ENCODE measurements around the gene PTPRF.
A peak's percentile ranks its signal among the peaks of the same experiment; 100 is the strongest.
"Not testable (repeated sequence)": the region's sequence is repeated elsewhere in the genome, so short reads cannot be mapped to it uniquely, and the experiment has no call there.

Gene PTPRF

DNA sequence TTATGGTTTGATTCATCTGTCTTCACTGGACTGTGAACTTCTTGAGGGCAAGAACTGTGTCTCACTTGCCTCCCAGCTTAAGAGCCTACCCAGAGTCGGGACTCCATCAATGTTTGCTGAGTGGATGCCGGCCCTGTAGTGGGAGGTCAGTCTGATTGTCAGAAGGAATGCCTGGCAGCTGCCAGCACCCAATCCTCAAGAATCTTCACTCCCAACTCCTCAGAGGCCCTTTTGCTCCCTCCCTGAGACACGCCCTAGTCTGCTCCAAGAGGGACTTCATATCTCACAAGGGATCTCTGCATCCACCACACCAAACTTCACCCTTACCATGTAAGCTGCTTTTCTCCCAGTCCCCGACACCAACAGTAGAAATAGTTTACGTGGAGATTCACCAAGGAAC lies 104.0 kb downstream of the PTPRF start:
- peak; percentile 32 for DNase-seq (ENCODE audit: low read depth)

DNA sequence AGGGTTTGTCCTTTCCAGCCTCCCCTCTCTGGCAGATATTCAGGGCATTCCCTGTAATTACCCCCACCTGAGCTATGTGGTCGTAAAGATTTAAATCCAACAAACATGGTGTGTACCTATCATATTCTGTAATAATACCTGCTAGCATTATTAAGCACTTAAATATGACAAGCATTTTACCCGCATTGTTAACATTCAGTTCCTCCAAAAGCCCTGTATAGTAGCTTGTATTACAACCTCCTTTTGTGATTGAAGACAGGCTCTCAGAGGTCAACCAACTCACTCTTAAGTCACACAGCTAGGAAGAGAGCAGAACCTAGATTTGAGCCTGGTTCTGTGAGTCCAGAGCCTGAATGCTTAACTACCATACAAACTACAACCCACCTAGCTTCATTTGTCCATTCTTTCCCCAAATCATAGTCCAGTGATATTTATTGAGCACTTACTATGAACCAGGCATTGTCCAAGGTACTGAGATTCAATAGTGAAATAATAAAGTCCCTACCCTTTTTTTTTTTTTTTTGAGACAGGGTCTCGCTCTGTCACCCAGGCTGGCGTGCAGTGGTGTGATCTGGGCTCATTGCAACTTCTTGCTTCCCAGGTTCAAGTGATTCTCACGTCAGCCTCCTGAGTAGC lies 105.4 kb downstream of the PTPRF start:
- no peak for DNase-seq (ENCODE audit: low read depth)

DNA sequence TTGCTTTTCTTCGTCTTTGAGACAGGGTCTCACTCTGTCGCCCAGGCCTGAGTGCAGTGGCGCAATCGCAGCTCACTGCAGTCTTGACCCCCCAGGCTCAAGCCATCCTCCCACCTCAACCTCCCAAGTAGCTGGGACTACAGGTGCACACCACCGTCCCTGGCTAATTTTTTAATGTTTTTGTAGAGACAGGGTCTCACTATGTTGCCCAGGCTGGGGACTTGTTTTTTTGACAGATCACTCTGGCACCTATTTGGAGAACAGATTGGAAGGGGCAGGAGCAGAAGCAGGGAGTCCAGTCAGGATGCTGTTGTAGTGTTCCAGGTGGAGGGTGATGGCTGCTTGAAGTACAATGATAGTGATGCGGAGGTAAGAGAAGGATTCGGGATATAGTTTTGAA lies 106.6 kb downstream of the PTPRF start:
- DNase-seq (ENCODE audit: low read depth), result no peak

DNA sequence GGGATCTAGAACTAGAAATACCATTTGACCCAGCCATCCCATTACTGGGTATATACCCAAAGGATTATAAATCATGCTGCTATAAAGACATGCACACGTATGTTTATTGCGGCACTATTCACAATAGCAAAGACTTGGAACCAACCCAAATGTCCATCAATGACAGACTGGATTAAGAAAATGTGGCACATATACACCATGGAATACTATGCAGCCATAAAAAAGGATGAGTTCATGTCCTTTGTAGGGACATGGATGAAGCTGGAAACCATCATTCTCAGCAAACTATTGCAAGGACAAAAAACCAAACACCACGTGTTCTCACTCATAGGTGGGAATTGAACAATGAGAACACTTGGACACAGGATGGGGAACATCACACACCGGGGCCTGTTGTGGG lies 107.7 kb downstream of the PTPRF start:
- not testable (repeated sequence) for DNase-seq (ENCODE audit: low read depth)

DNA sequence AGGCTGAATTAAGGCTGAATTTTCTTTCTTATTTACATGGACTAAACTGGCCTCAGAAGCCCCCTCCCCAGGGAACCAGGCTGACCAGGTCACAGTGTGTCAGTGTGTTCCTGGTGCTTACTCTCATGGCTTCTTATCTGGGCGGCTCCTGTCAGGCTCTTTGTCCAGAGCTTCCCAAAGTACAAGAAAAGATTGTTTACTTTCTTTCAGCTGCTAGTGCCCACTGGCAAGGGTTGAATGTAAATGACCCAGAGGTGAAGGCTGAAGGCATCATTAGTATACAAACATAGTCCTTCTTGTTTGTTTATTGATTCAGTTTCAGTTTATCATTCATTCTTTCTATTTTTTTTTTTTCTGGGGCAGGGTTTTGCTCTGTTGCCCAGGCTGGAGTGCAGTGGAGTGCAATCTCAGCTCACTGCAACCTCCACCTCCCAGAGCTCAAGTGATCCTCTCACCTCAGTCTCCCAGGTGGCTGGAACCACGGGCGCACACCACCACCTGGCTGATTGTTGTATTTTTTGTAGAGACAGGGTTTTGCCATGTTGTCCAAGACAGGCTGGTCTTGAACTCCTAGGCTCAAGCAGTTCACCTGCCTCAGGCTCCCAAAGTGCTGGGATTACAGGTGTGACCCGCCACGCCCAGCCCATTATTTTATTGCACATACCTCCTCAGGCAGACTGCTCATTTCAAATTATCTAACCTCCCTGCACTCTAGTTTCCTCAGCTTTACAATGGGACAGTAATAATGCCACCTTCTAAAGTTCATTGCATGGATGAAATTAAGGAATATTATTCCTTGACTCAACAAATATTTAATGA lies 109.5 kb downstream of the PTPRF start:
- no peak for DNase-seq (ENCODE audit: low read depth)

DNA sequence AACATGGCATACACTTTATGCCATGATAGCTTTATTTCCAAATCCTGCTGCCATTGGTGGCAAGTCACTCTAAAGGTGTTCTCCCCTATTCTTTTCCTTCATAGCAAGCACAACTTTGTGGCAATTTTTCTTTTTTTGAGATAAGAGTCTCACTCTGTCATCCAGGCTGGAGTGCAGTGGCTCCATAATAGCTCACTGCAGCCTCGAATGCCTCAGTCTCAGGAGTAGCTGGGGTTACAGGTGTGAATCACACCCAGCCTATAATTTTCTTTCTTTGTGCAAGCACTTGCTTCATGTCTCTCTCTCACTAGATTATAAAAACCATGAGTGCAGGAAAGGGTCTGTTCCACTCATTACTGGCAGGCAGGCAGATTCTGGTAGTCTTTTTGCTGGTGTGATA lies 113.9 kb downstream of the PTPRF start:
- DNase-seq (ENCODE audit: low read depth), result no peak

DNA sequence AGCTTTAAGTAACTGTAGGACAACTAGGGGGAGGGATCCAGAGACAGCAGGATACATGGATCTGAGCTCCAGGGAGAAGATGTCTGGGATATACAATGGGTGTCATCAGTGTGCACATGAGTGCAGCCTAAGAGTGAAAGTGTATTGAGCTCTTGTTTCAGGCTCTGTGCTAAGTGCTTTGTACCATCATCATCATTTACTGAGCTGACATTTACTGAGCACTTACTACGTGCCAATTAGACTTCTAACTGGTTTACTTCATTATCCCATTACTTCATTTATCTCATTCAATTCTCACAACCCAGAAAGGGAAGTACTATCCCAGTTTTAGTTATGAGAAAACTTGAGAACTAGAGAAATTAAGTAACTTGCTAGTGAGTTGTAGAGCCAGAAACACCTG lies 114.8 kb downstream of the PTPRF start:
- no peak for DNase-seq (ENCODE audit: low read depth)

DNA sequence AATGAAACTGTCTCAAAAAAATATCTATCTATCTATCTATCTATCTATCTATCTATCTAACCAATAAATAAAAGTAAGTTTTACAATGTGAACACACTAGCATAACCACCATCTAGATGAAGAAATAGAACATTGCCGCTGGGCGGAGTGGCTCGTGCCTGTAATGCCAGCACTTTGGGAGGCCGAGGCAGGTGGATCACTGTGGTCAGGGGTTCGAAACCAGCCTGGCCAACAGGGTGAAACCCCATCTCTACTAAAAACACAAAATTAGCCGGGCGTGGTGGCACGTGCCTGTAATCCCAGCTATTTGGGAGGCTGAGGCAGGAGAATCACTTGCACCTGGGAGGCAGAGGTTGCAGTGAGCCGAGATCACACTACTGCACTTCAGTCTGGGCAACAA lies 116.6 kb downstream of the PTPRF start:
- DNase-seq (ENCODE audit: low read depth), result not testable (repeated sequence)

DNA sequence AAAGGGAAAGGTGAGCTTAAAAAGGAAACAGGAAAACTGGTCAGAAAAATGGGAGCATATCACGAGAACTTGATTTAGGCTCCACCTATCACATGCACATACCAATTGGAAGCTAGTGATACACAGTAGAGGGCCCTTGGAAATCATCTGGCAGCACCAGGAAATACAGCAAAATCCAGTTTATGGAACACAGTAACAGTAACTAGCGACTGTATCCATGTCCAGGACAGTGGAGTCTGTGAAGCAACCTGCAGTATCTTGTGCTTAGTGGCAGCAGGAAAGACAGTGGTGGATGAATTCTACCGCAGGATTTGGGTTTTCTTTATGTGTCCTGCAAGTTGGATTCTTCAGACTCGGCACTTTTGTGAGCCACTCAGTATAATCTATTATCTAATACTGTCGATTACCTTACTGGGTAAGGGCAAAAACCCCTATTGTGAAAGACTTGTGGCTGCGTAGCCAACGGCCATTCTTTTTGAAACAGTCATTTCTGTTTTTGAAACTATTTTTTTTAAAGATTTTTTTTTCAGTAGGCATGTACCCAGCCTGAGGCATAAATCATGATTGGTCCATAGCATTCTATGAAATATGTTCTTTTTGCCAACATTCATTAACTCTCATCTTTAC lies 117.7 kb downstream of the PTPRF start:
- DNase-seq (ENCODE audit: low read depth), result no peak

DNA sequence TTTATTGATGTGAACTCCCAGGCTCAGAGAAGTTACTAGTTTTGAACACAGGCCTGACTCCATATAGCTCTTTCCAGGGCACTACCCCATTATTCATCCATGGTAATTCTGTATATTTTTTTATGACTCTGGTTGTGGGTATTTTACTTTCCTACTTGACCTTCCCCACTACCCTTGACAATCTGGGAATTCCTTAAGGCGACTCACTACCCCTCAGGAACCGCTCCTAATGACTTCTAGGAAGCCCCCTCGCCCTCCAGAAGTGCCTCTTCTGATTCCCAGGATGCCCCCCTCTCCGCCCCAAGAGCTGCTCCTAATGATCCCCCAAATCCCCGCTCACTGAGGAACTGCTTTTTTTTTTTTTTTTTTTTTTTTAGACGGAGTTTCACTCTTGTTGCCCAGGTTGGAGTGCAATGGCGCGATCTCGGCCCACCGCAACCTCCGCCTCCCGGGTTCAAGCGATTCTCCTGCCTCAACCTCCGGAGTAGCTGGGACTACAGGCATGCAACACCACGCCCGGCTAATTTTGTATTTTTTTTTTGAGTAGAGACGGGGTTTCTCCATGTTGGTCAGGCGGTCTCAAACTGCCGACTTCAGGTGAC lies 118.3 kb downstream of the PTPRF start:
- DNase-seq (ENCODE audit: low read depth), result peak; percentile 27

DNA sequence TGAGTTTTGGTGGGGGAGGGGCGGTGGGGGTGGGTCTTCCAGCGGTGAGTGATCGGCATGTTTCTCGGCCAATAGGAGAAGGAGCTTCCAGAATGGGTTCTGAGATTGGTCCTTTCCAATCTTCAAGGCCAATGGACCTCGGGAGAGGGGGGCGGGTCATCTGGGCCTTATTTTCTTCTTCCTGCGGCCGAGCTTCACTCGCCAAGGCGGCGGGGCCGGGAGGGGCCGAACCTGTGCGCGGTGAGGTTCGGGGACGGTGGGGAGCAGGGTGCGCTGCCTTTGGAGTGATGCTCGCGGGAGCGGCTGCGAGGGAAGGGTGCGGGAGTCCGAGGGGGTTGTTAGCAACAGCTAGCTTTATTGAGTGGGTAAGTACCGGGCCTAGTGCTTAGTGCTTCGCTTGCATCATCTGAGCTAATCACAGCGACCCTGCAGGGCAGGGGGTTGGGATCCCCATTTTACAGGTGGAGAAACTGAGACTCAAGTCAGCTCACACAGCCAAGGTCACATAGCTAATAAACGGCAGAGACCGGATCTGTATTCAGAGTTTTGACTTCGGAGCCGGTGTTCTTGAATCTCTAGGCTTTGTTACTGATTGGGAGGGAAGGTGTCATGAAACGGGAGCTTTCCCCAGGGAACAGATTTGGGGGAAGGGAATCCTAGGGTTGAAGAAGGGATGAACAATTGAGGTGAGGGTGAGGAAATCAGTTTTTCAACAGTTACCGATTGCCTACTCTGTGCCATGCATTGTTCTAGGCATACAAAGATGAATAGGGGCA lies 119.8 kb downstream of the PTPRF start:
- peak; percentile 98 for DNase-seq (ENCODE audit: low read depth)

DNA sequence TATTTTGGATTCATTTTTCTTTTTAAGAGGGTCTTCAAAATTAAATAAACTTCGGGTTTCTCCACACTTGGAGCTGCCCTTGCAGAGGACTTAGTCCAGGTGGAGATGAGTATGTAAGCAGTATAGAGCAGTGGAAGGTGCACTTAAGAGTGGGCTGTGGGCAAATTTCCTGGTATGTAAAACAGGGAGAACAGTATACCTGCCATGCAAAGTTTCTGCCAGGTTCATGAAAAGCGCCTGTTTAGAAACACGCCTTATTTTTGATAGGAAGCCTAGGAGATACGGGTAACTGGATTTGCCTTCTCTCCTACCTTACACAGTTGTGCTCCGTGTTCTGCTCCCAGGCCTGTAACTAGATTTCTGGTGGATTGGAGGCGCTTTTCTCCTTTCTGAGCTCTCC lies 120.5 kb downstream of the PTPRF start:
- no peak for DNase-seq (ENCODE audit: low read depth)

DNA sequence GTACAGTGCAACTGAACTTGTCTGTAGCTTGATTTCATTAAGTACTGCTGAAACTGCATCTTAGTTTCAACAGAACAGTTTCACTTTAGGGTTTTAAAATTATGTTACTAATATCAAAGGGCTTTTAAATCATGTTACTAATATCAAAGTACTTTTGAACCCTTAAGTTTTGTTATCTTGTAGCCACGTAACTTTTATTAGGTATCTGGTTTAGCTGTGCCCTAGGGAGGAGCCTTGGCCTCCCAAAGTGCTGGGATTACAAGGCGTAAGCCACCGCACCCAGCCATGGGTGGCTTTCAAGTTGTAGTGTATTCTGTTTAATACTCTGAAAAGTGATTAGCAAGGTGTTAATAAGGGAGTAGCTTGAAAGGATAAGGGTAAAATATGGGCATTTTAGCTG lies 121.2 kb downstream of the PTPRF start:
- no peak for DNase-seq (ENCODE audit: low read depth)

DNA sequence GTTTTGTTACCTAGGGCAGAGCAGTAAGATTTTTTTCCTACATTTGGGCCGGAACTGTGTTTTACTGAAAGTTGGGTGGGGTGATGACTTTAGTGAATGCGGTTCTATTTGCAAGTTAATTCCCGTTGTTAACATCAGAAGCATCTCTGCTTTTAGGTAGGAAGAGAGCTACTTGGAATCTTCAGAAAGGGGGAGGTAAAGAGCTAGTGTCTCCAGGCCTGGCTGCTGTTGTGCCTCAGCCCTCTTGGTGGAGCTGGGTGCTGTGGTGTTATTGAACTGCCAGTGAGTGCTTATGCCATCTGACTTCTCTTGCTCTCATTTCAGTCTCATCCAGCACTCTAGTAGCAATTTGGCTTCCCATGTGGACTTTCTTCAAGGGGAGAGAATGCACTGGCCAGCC lies 122.7 kb downstream of the PTPRF start:
- DNase-seq (ENCODE audit: low read depth), result peak; percentile 44

DNA sequence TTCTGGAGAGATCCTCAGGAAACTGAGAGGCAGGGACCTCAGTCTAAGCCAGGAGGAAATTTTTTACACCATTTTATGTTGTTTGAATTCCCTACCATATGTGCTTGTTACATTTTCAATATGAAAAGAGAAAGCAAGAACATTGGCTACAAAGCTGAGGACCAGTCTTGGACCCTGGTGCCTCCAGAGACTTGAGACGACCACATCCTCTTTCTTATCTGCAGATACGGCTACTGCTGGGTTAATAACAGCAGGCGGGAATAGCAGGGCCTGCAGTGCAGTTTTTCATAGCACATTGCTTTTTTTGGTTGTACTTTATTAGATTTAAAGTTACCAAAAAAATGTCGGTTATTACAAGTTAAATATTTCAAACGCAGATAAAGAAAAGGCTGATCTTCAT lies 123.2 kb downstream of the PTPRF start:
- DNase-seq (ENCODE audit: low read depth), result no peak

DNA sequence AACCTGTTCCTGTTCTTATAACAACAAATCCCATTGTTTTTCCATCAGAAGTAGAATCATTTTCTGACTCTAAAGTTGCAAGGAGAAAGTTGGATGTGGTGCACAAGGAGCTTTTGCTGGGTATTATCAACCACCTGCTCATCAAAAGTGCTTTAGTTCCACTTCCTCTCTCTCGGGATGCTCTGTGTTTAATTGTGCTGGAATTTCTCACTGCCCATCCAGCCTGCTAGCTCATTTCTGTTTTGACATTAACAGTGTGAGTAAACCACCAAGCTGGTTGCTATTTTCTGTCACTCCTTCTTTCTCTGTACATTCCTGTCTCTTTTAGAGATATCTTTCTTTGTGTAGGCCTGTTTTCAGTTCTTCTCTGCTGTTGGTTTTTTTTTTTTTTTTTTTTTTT lies 125.3 kb downstream of the PTPRF start:
- DNase-seq (ENCODE audit: low read depth), result no peak

DNA sequence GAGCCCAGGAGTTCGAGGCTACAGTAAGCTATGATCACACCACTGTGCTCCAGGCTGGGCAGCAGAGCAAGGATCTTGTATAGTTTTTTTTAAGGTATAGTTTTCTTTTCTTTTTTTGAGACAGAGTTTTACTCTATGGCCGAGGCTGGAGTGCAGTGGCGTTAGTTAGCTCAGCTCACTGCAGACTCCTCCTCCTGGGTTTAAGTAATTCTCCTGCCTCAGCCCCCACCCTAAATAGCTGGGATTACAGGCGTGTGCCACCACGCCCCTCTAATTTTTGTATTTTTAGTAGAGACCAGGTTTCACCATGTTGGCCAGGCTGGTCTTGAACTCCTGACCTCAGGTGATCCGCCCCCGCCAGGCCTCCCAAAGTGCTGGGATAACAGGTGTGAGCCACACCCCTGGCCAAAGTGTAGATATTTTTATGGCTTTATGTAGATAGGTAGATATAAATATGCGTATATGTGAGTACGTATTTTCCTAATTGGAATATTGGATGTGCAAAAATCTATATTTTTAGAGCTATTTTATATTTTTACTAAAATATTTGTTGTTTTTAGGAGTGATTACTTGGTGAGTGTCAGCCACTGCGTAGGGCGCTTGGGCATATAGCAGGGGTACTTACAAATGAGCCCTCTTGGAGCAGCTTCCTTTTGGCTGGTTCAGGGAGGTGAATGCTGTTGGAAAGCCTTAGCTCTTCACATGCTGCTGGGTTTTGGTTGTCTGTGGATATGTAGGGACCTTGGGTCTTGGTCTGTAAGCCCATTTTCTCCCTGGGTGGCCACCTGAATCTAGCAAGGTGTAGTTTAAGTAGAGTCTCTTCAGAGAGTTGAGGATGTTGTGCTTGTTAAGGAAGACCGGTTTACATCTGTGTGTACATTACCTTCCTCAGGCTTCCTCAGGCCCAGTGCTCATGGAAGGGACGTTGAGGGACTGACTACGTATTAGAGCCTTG lies 128.8 kb downstream of the PTPRF start:
- no peak for DNase-seq (ENCODE audit: low read depth)

DNA sequence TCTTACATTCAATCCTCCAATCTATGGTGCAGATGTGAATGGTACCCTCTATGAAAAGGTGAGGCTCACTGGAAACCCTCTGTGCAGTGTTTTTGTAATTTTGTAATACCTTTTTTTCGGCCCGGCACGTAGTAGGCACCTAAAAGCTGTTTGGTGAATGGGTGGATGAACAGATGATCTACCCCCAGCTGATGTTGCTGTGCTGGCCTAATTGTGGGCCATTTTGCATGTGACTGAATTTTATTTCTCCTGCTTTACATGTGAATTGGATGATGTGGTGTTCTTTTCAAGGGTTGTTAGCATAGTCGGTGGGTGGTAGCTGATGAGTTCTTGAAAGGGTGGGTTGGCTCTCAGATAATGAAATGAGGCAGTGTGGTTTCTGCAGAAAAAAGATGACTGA lies 129.7 kb downstream of the PTPRF start:
- no peak for DNase-seq (ENCODE audit: low read depth)

DNA sequence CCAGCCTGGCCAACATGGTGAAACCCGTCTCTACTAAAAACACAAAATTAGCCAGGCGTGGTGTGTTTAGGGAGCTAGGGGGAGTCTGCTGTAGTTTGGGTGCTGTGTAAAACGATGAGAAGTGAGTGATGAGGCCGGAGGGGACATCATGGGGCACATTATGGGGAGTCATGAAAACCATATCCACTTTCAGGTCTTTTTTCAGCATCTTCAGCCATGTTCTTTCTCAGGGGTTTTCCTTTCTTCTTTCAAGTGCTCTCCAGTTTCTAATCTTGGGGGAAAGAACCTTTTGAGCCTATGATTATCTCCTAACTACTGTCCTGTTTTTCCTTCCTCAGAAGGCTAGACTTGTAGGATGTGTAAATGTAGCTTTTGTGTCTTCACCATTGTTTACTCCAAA lies 133.7 kb downstream of the PTPRF start:
- no peak for DNase-seq (ENCODE audit: low read depth)

DNA sequence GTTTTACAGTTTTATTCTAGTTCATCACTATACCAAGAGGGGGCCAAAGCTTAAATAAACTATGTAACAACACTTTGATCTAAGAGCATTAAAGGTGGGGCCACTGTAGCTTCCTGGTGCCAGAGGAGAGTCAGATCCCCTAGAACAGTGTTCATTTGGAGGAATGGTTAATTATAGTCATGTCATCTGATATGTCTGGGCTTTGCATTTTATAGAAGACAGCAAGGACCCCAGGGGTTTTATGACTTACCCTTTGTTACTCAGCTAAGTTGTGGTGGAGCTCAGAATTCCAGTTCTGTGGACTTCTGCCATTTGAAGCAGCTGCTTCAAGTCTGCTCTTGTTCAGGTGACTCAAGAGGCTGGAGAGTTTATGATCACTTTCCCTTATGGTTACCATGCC lies 135.9 kb downstream of the PTPRF start:
- DNase-seq (ENCODE audit: low read depth), result peak; percentile 31

DNA sequence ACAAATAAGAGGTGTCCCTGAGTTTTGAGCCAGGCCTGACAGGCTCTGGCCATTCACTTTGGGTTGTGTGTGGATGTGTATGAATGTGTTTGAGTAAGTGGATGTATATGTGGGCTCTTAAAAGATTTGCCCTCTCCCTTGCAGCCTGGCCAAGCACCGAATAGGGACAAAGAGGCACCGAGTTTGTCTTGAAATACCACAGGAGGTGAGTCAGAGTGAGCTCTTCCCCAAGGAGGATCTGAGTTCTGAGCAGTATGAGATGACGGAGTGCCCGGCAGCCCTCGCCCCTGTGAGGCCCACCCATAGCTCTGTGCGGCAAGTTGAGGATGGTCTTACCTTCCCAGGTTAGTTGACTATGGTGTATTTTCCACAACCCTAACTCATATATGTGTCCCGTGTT lies 138.3 kb downstream of the PTPRF start:
- DNase-seq (ENCODE audit: low read depth), result peak; percentile 62

Measured in EH (cell line).